GM21786 (cell line): ENCODE results near the gene RASL11B.
A peak's percentile ranks its signal among the peaks of the same experiment; 100 is the strongest.
"Not testable (repeated sequence)": the region's sequence is repeated elsewhere in the genome, so short reads cannot be mapped to it uniquely, and the experiment has no call there.

Experiments used
- ATAC-seq: cut with Tn5 transposase; IDR thresholded peaks from one replicate; pipeline ENCODE4 v1.9.1; 2021; ENCODE audit not compliant: unreplicated experiment

RASL11B gene, protein sequence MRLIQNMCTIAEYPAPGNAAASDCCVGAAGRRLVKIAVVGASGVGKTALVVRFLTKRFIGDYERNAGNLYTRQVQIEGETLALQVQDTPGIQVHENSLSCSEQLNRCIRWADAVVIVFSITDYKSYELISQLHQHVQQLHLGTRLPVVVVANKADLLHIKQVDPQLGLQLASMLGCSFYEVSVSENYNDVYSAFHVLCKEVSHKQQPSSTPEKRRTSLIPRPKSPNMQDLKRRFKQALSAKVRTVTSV

GRCh38 chr4:52861879-52862616, at the start of gene RASL11B:
Gene RASL11B, plus strand, starts transcription at chr4:52862317. Its CDS starts 191 bp downstream, at chr4:52862508.
- peak; percentile 99 for ATAC-seq

DNA sequence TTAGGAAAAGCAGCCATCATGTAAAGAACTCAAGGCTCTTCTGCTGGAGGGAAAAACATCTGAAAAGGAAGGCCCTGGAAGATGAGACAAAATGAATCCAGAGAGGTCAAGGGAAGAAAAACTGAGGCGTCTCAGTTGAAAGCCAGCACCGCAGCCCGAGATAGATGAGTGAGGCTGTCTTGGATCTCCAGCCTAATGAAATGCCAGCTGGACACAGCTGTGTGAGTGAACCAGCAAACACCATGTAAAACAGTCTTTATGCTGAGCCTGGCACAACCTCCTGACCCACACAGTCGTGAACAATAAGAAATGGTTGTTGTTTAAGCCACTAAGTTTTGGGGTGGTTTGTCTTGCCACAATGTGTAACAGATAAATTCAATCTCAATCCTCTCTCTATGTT, 48.6 kb upstream of the RASL11B start:
- no peak for ATAC-seq

DNA sequence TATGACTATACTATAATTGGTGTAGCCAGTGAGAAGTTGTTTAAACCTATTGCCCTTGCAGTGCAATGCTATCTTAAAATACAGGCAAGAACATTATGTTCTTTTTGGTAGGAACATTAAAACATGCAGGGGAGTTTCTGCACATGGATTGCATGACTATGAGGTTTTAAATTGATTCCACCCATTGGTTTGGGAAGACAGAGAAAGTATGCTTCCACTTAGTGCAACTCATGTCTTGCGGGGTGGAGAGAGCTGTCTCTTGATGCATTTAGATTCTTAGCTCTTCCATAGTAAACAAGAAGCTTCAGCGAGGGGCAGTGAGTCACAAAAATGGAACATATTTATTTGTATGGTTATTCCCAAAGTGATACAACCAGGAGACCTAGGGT, 39.5 kb upstream of the RASL11B start:
- ATAC-seq, result no peak

DNA sequence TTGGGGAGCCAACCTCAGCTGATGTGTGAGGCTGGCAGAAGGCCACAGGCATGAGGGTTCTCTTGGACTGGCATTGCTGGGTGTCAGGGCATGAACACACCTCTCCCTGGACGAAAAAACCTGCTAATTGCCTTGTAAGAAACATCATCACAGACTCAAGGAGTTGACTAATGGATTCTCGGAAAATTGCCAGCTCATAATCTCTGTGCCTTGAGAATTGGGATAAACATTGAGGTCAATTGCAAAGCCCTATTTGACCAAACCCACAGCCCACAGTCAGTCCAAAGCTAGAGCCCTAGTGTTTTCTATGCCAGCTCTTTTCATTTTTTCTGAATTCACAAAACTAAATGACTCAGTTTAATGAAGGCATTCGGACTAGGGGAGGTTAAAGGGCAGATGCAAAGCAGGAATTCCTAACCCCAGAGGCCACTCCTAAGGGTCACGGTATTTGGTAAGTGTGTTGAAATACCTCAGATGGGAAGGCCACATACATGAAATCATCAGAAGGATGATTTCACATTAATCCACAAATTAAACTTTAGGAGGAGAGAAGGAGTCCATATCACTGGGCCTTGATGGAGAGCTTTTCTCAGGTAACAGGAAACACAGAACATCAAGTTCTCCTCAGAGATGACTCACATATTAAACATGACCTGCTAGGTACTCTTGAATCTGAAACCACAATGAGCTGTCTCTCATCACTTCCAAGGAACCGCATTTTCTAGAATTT, 39.0 kb upstream of the RASL11B start:
- no peak for ATAC-seq

DNA sequence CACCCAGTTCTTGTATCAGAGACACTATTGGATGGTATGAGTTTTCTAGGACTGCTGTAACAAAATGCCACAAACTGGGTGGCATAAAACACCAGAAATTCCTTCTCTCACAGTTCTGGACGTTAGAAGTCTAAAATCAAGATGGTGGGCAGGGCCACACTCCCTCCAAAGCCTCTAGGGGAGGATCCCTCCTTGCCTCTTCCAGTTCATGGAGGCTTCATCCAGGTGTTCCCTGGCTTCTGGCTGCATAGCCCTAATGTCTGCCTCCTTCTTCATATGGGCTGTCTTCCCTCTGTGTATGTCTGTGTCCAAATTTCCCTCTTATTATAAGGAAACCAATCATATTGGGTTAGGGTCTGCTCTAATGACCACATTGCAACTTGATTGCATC, 38.4 kb upstream of the RASL11B start:
- no peak for ATAC-seq

DNA sequence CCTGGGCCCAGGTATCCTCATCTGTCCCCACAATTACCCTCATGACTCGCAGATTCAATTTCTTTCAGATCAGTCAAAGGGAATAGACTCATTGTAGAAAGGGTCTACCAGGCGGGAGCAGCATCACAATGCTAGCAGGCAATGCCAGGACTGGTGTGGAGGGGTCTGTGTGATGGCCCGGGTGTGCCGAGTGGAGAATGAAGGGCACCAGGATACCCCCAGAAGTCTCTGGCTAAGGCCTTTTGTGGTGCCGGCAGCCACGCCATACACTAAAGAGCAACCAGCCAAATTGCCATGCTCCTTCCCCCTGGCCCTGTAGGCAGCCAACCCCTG, 37.9 kb upstream of the RASL11B start:
- no peak for ATAC-seq

GRCh38 chr4:52824603-52825459, 37.3 kb upstream of the RASL11B start:
- ATAC-seq, result no peak

GRCh38 chr4:52825460-52826090, 36.5 kb upstream of the RASL11B start:
- ATAC-seq, result no peak

DNA sequence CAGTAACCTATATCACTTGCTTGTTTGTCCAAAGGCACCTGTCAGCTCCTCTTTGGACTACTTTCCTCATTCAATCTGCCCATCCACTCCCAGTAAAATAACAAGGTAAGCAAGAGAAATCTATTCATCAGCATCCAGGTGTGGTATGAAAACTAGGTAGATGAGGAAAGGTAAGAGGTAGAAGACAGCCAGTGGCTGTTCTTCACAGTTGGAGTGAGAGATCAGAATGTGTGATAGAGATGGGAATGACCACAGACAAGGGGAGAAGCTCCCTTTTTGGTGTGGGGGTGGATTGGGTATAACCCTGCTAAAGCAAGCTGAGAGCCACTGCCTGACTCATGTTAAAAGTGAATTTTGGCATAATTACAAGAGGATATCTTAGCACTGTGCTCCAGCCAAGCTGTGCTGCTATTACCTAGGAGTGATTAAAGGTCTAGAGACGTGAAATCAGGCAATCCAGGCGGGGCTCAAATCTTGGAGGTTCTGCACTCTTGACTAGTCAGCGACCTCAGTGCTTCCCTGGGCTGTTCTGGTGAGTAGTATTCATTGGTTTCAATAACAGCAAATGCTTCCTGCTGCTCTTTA, 28.1 kb upstream of the RASL11B start:
- no peak for ATAC-seq

DNA sequence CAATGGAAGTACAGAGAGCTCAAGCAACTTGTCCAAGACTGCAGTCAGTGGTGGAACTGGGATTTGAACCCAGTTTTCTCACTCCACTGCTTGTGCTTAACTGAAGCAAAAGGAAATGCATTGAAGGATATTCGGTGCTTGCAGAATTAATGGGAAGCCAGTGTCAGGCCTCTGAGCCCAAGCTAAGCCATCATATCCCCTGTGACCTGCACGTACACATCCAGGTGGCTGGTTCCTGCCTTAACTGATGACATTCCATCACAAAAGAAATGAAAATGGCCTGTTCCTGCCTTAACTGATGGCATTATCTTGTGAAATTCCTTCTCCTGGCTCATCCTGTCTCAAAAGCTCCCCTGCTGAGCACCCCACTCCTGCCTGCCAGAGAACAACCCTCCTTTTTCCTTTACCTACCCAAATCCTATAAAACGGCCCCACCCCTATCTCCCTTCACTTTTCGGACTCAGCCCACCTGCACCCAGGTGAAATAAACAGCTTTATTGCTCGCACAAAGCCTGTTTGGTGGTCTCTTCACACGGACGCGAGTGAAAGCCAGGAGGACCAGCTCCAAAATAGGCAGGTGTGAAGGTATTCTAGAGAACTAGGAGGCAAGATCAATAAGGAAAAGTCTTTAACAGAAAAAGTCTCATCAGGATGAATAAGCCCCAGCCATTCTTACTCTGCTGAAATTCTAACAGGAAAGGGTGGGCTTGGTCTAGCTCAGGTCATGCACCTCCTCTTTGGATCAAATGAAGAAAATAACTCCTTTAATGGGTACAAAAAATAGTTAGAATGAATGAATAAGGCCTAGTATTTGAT, 27.3 kb upstream of the RASL11B start:
- not testable (repeated sequence) for ATAC-seq

GRCh38 chr4:52836120-52836519, 26.0 kb upstream of the RASL11B start:
- ATAC-seq, result no peak

DNA sequence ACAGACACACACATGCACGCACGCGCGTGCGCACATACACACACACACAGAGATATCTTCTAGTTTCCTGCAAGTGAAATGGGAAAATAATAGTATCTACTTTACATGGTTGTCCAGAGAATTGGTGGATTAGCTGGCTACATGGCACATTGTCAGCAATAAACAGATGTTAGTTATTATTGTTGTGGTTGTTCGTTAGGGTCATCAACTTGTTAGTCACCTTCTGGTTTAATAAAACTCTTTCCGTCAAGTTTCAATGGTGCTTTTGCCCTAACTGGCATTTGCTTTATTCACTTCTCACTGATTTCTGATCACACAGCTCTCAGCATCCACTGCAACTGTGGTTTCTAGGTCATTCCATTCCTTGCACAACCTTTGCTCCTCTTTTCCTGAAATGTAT, 25.4 kb upstream of the RASL11B start:
- no peak for ATAC-seq

DNA sequence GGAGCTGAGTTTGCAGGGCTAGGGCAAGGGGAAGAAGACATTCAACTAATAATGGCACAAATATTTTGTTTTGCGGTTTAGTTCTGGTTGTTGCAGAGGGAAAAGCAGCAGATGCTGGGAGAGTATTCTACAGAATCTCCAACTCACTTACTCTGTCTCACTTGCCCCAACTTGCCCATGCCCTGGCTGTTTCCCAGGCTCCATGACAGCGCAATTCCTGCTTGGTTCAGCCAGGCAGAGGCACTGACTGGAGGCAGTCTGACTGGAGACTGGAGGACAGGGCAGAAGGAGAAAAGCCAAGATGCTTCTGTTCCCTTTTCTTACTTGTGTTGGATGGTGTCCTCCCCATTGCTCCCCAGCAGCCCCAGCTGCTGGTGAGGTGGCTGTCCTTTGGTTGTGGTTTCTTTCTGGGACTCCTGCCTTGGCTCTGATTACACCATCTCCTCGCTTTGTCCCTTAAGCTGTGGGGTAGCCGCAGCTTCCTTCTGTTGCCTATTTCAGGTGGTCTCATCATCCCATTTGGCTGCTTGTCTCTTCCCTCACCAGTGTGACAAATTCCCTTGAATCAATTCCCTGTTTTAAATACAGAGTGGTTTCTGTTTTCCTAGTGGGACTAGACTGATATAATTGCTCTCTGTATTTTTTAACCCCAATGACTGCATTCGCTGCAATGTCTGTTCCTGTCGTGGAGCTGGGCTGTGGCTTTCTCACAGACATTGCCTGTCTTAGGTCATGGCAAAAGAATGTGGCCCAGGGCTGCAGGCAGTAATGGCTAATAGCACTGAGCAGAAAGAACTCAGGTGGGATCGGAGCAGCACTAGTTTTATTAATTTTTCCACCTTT, 24.2 kb upstream of the RASL11B start:
- no peak for ATAC-seq

DNA sequence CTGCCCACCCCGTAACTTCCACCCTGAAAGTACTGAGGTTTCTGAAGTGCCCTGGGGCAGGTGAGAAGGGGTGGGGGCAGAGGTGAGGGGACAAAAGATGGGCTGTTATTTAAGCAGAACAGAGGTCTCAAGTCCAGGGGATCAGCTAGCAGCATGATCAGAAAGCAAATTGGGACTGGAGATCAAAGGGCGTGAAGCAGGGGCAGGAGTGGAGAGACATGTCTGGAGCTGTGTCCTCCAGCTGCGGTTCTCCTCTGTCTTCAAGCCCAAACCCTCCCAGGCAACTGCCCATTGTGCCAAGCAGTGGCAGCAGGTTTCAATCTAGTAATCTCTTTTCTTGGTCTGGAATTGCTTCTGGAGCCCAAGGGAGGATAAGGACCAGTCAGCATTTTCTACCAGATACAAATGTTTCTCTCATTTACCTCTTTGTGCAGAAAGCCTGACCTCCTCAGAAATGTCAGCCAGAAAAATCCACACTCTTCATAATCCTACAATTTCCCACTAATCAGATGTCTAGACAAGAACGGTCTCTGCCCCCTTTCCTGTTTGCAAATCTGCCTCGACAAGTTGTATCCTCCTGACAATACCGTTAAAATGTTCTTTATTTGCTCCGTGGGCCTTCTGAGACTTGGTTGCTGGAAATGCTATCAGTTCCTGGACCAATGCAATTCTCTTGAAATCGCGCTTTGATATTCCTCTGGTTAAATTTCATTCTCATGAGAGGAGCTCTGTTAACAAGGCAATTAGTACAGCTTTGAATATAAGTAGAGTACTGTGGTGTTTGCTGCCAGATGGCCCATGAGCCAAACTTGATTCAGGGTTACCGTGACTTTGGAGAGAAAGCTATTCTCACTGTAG, 23.2 kb upstream of the RASL11B start:
- no peak for ATAC-seq

DNA sequence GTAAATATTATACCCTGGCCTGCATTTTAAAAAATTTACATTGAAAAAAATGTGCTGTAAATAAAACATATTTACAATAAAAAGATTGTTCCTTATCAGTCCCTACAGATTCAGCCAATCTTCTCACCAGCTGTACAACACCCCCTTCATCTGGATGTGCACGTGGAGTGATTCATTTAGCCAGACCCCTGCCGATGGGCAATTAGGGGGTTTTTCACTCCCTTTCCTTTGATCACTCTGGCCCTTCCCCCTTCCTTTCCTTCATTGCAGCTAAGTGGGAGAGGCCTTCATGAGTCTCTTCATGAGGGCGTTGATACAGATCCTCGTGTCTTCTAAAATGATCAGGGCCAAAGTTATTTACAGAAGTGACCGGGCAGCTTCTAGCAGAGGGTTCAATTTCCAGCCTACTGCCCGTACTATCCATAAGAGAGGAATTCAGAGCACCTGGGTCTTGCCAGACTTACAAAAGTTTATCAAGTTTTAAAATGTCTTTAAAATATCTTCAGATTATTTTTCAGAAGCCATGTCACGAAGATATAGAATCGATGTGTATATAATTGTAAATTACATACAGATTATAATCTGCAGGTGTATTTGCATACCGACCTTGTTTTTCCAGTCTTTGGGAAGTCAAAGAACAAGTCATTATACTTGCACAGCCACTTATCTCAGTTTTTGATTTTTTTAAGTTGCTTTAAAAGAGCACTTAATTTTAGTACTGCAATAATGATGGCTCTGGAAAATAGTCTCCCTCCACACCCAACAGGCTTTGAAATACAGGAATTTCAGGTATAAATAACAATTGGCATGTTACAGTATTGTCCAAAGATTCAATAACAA, 21.4 kb upstream of the RASL11B start:
- no peak for ATAC-seq

GRCh38 chr4:52841682-52842456, 20.2 kb upstream of the RASL11B start:
- no peak for ATAC-seq
